RKO (cell line): ENCODE measurements around the gene PNPLA5.

Experiments used
- DNase-seq: peaks from one replicate; pipeline ENCODE4 v3.0.0-alpha.2; 2016; ENCODE audit warnings: low spot score

PNPLA5 gene

DNA sequence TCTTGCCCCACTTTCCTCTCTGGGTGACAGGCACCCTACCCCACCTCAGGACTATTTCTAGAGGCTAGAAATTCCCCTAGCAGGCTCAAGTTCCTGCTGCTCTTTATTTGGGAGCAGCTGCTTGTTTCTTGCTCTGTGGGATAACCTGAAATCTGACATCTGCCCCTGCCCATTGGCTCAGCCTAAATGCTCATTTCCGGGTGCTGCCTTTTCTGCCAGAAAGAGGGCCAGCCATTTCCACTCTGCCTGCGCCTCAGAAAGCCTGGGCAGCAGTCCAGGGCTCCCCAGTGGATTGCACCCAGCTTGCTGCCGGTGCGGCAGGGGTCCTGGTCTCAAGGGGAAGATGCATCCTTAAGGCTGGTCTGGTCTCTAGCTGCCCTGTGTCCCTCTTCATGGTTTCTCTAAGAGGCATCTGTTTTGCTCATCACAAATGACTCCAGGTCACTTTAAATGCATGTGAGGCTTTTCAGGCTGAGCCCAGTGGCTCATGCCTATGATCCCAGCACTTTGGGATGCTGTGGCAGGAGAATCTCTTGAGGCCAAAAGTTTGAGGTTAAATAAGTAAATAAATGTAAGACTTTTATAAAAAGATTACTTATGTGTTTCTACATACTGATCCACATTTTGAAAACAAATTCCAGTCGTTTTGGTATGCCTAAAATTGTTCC lies 10.3 kb upstream of the PNPLA5 start:
- peak; percentile 79 for DNase-seq

DNA sequence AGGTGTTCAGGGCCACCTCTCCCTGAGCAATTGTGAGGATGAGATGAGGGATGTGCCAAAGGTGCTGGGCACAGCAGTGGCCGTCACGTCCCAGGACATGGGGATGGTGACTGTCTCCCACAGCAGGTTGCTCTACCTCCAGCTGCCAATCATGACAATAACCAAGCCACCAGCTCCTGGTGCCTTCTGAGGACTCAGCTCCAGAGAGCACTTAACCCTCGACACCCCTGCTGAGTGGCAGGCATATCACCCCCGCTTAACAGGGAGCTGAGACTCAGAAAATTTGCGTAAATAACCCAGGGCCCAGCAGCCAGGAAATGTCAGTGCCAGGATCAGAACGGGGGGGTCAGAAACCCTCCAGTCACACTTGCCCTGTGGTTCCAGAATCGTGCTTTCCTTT lies 8.4 kb upstream of the PNPLA5 start:
- no peak for DNase-seq

DNA sequence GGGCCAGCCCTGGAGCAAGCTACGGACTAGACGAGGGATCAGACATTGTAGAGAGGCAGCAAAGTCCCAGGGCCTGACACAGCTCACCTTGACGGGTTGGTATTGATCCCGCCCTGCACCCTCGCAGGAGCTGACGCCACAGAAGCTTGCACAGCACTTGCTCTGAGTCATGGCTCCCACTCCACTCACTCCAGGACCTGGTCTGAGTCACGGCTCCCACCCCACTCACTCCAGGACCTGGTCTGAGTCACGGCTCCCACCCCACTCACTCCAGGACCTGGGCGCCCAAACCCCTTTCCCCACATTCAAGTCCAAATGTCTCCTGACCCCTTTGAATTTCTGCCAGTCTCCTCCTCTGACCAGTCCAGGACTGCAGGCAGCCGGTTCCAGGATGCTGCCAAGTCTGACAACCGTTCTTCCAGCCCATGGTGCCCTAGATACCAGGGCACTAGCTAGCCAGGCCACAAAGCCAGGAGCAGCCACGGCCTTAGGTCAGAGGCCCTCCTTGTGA lies 6.0 kb upstream of the PNPLA5 start:
- peak; percentile 20 for DNase-seq

DNA sequence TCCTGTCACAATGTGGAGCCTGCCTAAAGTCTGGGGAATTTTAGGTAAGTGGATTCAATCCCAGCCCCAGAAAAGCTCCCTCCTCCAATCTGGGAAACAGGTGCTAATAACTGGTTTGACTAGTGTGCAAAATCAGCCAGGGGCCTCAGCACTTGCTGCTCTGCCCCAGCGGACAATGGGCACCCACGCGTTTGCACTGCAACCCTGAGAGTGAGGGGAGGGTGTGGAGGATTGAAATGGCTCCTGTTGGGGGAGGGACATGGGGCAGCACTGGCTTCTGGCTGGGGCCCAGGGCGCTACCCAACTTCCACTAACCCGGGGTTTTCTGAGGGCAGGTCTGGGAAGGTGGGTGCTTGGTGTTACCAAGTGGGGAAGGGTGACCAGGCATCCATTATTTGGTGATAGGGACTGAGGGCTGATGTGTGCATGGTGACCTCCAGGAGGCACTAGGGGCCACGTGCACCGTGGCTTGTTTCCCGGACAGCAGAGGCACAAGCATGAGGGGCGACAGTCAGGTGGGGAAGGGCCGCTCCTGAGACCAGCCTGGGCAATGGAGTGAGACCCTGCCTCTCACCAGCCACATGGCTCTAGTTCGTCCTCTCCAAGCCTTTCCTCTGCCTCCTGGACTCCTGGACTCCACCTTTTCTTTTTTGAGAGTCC lies 4.3 kb upstream of the PNPLA5 start:
- no peak for DNase-seq

DNA sequence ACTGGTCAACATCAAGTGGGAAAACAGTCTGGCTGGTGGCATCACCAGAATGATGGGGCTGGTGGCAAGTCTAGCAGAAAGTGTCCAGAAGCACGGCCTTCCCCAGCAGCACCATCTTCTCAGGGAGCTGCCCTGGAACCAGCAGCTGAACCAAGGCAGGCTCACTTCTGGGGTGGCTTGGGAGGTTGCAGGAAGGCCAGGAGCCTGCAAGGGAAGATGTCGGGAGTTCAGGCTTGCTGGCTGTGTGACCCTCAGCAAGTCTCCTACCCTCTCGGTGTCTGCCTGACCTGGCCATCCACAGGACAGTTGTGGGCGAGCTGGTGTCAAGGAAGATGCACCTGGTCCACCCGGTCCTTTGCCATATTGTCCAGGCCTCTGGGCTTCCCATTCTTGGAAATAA lies 2.3 kb upstream of the PNPLA5 start:
- no peak for DNase-seq

DNA sequence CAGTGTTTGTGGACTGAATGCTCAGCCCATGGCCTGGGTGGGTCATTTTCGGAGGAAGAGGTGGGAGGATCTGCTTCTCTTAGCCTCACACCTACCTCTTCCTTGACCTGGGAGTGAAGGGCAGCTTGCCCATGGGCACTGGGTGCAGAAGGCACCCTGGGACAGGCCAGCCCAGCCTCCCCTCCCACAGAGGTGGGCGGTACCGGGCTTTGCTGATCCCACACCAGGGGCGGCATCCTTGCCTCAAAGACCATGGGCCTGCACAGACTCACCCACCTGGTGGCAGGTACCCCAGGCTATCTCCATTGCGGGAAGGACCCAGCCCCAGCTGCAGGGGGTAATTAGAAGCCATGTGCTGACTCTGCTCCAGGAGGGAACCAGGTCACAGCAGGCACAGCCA lies 1.5 kb upstream of the PNPLA5 start:
- DNase-seq, result no peak

DNA sequence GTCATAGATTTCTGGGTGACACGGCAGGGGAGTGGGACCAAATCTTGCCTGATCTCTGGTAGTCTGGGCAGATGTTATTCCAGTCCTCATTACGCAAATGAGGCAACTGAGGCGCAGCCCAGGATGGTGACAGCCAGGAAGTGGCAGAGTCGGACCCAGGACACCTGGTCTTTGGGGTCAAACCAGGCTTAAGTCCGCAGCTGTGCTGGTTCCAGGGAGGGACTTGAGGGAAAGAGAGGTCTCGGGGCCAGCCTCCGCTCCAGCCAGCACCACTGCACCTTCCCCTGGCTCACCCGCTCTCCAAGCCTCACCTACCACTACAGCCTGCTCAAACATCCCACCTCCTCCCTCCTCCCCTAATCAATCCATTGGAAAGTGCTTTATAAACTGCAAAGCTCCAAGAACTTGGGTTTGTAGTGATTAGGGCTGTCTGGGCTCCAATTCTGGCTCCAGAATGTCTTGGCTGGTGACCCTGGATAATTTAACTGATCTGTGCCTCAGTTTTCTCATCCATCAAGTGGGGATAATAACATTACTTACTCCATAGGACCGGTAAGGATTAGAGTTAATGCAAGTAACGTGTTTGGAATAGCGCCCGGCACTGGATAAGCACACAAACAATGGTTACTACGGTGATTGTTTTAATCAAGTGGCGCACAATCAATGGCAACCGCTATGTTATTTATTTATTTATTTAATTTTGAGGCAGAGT lies 526 bp upstream of the PNPLA5 start:
- no peak for DNase-seq

DNA sequence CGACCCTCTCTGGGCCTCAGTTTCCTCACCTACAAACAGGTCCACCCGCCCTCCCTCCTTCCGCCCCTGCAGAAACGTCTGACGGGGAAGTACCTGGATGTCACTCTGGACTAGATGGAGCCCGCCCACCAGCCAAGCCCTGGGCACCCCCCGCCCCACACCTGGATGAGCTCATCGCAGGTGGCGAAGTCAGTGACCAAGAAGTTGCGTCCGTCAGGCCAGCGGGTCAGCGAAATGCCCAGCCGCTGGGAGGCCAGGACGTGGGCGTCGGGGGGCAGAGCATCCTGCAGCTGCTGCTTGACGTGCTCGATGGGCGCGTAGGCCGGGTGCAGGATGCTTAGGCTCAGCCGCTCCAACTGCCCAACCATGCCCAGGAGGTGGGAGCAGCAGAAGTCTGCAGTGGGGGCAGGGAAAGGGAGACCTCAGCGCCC lies 897 bp downstream of the PNPLA5 start:
- DNase-seq, result no peak

DNA sequence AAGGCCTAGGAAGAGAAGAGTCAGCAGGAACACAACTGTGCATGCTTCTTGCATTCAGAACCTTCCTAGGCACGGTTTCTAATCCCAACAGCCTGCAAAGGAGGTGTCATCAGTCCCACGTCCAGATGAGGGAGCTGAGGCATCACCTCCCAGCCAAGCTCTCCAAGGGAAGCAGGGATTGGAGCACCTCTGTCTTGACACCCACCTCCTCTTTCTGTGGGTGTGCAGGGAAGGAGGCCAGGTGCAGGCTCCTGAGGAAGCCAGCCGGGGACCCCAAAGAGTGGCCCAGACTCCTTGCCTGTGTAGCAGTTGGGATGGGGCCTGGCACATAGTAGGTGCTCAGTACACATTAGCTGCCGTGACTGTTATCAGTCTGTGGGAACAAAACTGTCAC lies 2.0 kb downstream of the PNPLA5 start:
- peak; percentile 12 for DNase-seq

DNA sequence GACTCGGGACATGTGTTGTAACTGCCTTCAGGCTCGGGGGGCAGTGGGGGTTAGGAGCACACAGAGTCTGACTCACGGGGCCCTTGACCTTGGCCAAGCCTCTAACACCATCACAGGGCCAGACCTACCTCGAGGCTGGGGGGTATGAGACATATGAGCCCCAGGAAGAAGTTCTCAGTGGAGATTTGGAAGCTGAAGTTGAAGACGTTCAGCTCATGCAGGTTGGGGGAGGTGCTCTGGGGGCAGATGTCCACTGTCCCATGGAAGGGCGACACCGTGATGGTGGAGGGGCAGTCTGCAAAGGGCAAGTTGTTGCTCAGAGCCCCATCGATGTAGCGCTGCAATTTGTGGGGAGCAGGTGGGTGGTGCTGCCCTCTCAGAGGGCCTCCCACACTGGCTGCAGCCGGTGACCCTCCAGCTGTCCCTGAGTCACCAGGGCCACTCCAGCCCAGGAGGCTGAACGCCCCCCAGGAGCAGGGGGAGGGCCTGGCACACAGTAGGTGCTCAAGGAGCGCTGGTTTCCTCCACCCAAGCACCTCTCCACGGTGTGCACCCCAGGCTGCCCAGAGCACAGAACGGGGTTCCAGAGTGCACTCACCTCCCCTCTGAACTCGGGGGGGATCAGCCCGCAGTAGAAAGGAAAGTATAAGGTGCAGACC lies 2.5 kb downstream of the PNPLA5 start:
- DNase-seq, result no peak

DNA sequence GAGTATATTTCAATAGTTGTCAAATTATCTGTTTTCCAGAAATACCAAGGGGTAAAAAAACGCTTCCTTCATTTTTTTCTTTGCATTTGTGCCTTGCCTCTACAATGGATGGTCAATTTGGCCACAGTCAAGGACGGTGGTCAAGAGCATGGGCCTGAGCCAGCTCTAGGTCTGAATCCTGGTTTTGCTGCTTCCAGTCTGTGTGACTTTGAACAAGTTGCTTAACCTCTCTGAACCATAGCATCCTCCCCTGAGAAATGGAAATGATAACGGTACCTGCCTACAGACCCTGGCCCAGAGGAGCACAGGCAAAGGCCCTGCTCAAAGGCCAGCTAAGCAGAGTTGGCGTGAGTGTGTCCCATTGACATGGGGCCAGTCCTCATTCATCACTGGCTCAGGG lies 3.1 kb downstream of the PNPLA5 start:
- DNase-seq, result no peak

DNA sequence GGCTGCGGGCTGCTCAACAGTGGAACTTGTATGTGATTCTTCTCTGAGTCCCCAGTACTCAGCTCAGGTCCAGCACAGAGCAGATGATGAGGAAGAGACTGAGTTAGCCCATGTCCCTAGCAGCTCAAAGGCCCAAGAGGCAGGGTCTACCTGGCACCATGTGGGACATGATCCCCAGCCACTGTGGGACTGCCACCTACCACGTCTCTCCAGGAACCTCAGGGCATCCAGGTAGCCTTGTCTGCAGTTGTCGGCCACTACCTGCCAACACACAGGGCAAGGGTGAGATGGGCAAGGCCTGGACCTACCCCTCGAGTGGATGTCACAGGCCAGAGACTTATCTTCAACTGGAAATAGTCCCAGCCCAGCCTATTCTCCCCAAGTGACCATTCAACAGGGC lies 4.4 kb downstream of the PNPLA5 start:
- no peak for DNase-seq

DNA sequence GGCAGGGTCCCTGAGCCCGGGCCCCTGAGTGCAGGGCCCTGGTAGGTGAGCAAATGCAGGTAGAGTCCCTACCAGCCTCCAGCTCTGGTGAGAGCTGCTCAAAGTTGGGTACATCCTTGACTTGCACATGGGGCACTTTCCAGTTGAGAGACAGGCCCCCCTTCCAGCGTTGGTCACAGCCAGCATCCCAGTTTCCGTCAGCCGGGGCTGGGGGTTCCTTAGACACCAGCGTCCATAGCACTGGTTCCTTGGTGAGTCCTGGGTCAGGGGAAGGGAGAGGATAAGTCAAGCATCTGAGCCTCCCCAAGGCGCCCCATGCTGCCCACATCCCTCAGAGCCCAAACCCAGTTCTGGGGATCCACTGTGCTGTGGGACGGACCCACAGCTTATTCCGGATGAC lies 5.6 kb downstream of the PNPLA5 start:
- no peak for DNase-seq

DNA sequence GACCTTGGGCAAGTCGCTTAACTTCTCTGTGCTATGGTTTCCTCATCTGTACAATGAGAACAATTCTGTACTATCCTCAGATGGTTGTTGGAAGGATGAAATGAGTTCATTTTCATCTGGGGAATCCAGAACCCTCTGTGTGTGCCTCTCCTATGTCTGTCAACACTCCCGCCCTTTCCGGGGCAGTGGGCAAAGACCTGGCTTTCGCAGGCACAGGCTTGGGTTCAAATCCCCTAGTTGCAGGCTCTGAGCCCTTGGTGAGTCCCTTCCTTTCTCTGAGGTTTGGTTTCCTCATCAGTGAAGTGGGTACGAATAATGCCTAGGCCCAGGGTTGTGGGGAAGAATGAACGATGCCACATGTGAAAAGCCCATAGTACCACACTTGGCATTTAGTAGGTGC lies 6.0 kb downstream of the PNPLA5 start:
- DNase-seq, result no peak

DNA sequence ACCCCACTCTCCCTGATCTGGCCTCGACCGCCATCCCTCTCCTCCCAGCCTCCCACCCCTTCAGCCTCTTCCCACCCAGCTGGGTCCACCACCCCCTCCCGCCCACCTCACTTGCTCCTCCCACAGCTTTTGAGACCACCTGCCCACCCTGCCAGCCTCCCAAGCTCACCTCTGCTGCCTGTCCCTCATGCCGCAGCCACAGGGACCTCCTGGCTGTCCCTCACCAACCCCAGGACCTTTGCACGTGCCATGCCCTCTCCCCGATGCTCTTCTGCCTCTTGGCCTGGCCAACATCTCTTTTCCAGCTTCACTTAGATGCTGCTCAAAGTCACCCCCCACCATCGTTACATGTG lies 6.5 kb downstream of the PNPLA5 start:
- DNase-seq, result no peak

DNA sequence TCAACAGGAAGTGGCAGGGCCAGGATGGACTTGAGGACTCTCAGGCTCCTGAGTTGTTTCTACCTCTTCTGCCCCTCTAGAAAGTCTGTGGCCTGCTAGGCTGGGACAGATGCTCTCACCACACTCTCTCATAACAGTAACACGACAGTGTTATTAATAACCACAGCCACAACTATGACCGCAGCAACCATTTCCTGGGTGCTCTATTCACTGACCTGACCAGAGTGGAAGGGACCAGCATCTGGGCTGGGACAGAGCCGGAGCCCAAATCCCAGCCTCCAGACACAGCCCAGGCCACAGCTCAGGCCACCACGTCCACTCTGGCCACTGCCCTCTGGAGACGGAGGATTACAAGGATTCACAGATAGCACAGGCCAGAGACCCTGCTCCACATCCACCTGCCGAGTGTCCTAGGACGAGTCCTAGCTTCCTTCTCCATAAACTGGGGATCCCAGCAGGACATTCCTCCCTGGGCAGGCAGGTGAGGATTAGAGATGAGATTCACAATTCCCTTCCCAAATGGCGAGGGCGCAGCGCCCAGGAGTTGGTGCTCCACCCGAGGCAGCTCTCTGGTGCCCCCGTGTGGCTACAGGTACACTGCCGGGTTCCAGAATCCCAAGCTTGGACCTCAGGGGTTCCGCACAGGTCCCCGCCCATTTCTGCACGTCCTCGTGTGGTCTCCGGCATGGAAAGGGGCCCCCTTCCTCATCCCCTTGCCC lies 7.1 kb downstream of the PNPLA5 start:
- DNase-seq, result peak; percentile 50

DNA sequence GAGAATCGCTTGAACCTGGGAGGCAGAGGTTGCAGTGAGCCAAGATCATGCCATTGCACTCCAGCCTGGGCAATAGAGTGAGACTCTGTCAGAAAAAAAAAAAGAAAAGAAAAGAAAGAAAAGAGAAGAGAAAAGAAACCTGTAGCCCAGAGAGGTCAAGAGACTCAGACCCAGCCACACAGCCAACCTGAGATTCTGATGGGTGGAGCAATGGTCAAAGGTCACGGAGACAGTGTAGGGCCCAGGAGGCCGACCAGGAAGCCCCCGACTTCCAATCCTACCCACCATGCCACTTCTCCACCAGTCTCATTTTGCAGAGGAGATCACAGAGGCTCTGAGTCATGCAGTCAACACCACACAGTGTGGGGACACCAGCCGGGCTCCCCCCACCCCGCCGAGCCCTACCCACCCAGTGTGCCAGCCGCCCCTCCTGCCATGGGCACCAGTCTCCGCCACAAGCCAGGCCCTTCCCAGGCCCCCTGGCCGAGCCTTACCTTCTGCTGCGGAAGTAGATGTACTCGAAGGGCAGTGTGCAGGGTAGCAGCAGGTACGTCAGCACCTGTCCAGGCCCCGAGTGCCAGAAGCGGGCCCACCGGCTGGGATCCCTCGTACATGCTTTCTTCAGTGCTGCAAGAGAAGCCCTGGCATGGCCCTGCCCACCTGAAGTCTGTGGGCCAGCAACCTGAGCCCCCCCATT lies 7.9 kb downstream of the PNPLA5 start:
- DNase-seq, result no peak

DNA sequence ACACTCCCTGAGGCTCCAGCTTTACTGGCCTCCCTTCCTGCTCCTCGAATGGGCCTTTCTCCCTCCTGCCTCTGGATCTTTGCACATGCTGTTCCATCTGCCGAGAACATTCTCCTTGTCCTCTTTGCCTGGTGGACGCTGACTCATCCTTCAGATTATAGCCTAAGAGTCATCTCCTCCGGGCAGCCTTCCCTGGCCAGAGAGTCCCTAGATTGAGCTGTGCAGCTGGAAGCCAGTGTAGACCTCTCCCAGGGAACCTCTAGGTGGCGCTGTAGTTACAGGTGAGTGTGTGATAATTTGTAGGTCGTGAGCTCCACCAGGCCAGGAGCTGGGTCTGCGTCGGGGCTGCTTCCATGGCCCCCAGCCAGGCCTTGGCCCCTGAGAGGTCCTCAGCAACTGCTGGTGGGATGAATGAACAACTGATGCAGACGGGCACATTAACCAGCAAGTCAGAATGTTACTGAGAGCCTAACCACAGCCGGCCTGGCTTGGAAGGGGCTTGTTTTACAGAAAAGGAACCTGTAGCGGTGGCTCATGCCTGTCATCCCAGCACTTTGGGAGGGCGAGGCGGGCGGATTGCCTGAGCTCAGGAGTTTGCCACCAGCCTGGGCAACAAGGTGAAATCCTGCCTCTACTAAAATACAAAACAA lies 8.7 kb downstream of the PNPLA5 start:
- DNase-seq, result peak; percentile 81

DNA sequence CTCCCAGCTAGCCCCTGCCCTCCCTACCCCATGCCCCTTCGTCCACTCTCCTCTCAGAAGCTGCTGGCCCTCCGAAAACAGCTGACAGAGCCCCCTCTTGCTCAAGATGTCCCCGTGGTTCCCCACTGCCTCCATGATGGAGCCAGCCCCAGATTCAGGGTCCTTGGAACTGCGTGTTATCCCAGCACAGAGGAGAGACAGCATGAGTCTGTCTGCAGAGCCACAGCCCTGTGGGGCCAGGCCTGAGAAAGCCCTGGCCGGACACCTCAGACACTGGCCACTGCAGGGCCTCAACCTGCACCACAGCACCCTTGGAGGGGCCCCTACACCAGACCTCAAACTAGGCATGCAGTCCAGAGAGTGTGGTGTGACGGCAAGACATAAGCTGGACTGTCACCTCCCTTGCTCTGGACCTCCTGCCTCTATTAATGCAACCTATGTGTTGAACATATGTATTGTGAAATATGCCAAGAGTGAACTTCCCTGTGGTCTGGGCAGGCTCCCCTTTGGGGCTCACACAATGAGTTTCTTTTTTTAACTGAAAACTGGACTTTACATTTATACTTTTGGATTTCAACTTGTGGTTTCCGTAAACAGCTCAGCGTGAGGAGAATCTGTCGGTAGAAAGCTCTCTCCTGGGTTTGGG lies 9.6 kb downstream of the PNPLA5 start:
- DNase-seq, result no peak
